Choroid plexus epithelial cell (primary cell): ENCODE results near the gene NATD1.

Experiments
- DNase-seq: peaks from one replicate; pipeline ENCODE4 v3.0.0-alpha.2; 2010; ENCODE audit warnings: low read depth
- H3K4me3 ChIP-seq: 2 replicates; pipeline ENCODE4 v1.5.1; 2011; ENCODE audit warnings: low read depth, mild to moderate bottlenecking, control low read depth, low read length, moderate library complexity
- TF ChIP-seq, protein P1 (sequence below): conservative IDR thresholded peaks from 2 replicates; pipeline ENCODE4 v1.5.1; 2011; ENCODE audit warnings: low read depth, mild to moderate bottlenecking, control low read depth, inconsistent platforms, low read length, moderate library complexity

The NATD1 gene

GRCh38 chr17:21279198-21279535, 26.0 kb upstream of the NATD1 start:
- no peak for DNase-seq
- TF ChIP-seq, protein P1, sequence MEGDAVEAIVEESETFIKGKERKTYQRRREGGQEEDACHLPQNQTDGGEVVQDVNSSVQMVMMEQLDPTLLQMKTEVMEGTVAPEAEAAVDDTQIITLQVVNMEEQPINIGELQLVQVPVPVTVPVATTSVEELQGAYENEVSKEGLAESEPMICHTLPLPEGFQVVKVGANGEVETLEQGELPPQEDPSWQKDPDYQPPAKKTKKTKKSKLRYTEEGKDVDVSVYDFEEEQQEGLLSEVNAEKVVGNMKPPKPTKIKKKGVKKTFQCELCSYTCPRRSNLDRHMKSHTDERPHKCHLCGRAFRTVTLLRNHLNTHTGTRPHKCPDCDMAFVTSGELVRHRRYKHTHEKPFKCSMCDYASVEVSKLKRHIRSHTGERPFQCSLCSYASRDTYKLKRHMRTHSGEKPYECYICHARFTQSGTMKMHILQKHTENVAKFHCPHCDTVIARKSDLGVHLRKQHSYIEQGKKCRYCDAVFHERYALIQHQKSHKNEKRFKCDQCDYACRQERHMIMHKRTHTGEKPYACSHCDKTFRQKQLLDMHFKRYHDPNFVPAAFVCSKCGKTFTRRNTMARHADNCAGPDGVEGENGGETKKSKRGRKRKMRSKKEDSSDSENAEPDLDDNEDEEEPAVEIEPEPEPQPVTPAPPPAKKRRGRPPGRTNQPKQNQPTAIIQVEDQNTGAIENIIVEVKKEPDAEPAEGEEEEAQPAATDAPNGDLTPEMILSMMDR, result no peak
- H3K4me3 ChIP-seq, result no peak overlapping the region

DNA sequence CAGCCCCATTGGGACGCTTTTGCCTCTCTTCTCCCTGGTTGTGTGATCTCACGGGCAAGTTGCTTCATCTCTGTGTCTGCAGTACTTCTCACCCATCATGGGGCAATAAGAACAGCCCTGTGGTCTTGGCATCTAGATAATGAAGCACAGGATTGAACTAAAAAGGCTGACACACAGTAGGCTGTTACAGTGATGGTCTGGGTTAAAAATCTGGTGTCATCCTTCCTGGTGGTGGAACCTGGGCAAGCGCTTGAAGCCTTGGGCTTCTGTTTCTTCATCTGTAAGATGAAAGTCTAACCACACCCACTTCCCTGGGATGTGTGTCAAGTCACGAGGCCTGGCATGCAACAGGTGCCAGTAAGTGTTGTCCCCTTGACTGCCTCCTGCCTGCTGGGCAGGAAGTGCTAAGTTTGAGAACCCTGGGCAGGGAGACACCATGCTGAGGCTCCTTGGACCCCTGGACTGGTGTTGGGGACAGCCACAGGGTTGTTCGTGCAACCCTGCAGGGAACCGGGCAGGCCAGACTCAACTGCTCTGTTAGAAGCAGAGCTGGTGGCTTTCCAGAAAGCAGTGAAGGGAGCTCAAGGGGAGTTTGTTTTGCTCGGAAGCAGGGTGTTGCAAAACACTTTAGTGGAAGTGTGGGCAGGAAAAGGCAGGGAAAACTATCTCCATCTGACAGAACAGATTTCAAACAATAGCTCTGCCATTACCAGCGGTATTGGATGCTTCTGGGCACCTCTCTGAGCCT, 25.4 kb upstream of the NATD1 start:
- TF ChIP-seq, protein P1, result no peak
- no peak overlapping the region for H3K4me3 ChIP-seq
- no peak for DNase-seq

DNA sequence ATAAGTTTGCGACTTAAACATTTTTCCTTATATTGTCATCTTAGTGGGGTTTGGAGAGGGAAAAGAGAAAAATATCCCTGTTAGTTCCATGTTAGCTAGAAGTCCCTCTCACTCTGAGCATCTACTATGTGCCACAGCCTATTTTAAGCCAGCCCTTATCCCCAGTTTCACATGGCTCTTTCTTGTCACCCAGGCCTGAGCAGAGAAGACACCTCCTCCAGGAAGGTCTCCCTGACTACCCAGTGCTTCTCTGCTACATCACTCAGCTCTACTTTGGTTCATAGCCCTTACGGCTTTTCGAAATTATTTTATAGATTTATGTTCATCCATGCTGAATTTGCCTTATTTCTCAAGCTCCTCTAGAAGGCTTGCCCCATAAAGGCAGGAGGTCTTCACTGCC, 24.1 kb upstream of the NATD1 start:
- TF ChIP-seq, protein P1, result no peak
- no peak overlapping the region for H3K4me3 ChIP-seq
- no peak for DNase-seq

- H3K4me3 ChIP-seq, result peak overlapping the region; percentile 73
- TF ChIP-seq, protein P1, result no peak
- no peak for DNase-seq
Observed at GRCh38 chr17:21276264-21276588, 23.0 kb upstream of the NATD1 start.

DNA sequence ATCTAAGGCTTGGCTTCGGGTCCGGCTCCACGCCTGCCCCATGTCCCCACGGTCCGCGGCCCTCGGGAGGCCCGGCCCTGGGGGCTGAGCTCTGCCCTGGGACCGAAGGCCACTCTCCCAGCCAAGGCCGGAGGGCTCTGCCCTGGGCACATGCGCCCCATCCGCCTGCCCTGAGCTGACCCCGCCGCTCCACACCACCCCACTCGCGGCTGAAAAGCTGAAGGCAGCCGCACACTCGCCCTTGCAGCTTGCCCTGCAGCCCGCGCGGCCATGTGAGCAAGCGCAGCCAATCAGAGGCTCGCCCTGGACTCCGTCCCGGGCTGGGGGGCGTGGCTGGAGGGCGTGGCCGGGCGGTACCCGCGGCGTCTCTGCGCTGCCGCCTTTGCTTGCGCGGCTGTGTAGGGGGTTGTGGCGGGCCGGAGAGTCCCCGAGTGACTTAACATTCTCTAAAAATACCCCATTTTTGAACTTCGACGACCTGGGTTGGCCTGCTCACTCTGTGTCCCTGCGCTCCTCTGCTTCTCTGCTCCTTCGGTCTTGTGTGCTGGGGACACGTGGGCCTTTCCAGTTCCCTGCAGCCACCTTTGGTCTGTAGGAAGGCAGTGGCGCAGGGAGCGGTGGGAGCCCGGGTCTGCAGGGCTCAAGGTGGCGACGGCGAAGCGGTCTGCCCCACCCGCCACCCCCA, 22.5 kb upstream of the NATD1 start:
- DNase-seq, result peak; percentile 77
- TF ChIP-seq, protein P1, result no peak
- H3K4me3 ChIP-seq, result peak overlapping the region; percentile 73

- TF ChIP-seq, protein P1, result no peak
- DNase-seq, result no peak
- H3K4me3 ChIP-seq, result peak overlapping the region; percentile 73
Observed at GRCh38 chr17:21275047-21275578, 21.9 kb upstream of the NATD1 start.
